ENCODE measurements around the gene FAM76A.
"Not testable (repeated sequence)": the region's sequence is repeated elsewhere in the genome, so short reads cannot be mapped to it uniquely, and the experiment has no call there.

FAM76A gene

DNA sequence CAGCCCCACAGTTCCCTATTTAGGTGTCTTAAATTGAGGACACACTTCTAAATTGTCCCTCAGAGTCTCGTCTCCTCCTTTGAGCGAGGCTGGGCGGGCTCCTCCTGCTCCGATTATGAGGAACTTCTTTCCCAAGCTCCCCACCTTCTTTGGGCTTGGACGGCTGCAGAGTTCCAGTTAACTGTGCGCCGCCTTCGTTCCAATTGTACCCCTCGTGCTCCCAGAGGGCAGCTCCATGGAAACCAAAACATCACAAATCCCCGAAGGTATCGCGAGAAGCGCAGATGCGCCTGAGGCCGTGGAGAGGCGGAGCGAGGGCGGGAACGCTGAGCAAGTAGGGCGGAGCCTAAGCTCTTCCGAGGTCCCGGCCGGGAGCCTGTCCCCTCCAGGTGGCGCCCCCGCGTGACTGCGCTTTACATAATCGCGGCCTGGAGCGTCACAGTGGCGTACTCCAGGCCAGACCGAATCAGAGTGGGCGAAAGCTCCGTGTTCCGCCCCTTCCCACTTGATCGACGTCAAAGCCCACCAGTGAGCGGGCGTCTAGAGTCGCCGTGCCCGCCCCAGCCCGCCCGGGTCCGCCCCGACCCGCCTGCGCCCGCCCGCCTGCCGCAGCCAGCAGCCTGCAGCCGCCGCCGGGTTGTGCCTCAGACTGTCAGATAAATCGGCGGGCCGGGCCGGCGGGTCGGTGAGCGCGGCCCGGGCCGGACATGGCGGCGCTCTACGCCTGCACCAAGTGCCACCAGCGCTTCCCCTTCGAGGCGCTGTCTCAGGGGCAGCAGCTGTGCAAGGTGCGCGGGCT is at the start of gene FAM76A:
Gene FAM76A (plus strand): TSS at position 588 of the 799 bp plus-strand sequence. CDS start 120 bp downstream, at position 708.
- peak; percentile 99 for DNase-seq (ENCODE audit: extremely low read depth in 1 of 2, low read depth in 1 of 2)

GRCh38 chr1:27676410-27676809 is 49.4 kb upstream of the FAM76A start:
- DNase-seq (ENCODE audit: extremely low read depth in 1 of 2, low read depth in 1 of 2): no peak

DNA sequence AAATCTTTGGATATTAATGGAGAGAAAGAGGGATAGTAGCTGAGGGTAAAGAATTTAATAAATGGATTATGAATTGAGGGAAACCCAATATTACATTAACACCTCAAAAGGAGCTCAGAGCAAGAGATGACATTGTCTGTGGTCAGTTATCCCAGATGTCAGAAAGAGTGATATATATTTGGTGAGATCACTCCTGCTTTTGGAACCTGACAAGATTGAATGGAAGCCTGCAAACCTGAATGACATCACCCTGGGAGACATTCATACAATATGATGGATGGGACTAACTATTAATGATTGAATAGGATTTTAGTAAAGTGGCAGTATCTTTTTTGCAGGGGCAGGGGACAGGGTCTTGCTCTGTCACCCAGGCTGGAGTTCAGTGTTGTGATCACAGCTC is 47.0 kb upstream of the FAM76A start:
- no peak for DNase-seq (ENCODE audit: extremely low read depth in 1 of 2, low read depth in 1 of 2)

GRCh38 chr1:27680225-27680791 is 45.5 kb upstream of the FAM76A start:
- not testable (repeated sequence) for DNase-seq (ENCODE audit: extremely low read depth in 1 of 2, low read depth in 1 of 2)

GRCh38 chr1:27681580-27681979 is 44.2 kb upstream of the FAM76A start:
- DNase-seq (ENCODE audit: extremely low read depth in 1 of 2, low read depth in 1 of 2): not testable (repeated sequence)

DNA sequence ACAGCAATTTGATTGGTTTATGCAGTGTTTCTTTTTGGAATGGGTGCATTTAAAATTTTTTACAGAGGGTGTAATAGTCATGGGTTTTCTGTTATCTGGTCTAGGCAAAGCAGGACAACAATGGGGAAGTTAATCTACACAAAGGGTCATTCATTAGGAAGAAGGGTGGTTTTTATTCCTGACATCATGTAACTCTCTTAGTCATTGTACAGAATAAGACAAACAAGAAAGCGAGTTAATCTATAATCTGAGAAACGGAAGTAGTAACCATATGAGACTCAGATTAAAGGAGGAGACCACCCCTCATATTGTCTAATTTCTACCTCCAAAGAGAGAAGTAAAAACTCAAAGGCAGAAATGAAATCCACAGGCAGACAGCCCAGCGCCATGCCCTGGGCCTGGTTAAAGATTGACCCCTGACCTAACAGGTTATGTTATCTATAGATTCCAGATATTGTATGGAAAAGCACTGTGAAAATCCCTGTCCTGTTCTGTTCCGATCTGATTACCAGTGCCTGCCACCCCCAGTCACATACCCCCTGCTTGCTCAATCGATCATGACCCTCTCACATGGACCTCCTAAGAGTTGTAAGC is 43.3 kb upstream of the FAM76A start:
- DNase-seq (ENCODE audit: extremely low read depth in 1 of 2, low read depth in 1 of 2): no peak

DNA sequence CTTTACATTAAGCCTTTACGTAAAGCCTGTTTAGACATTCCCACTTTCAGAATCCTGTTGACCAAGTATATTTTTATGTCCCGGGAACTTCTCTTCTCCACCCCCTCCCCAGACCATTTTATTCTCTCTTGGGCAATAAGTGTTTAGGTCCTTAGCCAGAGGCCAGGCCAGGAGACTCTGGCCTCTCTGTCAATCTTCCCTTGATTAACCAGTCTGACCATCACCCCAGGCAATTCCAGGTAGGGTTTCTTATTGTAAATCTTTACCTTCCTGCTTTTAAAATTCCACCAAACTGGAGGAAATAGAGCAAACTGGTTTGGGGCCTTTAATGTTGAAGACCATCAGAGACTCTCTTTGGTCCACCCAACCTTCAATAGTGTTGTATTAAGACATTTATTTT is 41.6 kb upstream of the FAM76A start:
- DNase-seq (ENCODE audit: extremely low read depth in 1 of 2, low read depth in 1 of 2): no peak

DNA sequence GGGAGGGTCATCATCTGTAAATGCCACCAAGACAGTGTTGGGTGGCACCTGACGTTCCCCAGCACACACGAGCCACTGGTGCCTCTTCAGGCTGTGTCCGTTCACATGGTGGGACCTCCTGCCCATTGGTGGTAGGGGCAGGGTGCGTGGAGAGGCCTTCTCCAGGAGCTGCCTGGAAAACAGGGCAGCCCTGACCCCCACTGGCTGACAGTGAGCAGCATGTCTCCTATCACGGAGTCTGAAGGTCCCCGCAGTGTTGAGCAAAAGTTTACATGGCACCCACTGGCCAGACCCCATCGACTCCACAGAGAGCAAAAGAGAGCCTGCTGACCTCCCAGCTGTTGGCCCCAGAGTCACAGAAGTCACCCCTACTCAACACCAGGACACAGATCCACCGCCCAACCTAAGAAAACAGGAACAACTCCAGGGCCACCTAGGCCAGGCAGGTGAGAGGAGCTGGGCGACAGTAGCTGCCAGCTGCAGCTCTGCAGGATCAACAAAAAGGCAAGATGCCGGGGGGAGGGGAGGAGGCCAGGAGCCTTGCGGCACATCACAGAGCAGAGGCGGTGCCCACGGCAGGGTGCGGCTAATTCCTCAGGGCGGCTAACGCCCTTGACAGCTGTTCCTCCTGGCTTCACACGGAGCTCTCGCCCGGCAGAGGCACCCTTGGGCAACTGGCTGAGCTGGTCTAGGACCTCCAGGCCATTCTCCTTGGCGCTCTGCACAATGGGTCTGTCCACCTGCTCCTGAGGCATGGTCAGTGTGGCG is 39.4 kb upstream of the FAM76A start:
- DNase-seq (ENCODE audit: extremely low read depth in 1 of 2, low read depth in 1 of 2): no peak

- no peak for DNase-seq (ENCODE audit: extremely low read depth in 1 of 2, low read depth in 1 of 2)
These were observed 37.9 kb upstream of the FAM76A start for GRCh38 chr1:27687906-27688305.

DNA sequence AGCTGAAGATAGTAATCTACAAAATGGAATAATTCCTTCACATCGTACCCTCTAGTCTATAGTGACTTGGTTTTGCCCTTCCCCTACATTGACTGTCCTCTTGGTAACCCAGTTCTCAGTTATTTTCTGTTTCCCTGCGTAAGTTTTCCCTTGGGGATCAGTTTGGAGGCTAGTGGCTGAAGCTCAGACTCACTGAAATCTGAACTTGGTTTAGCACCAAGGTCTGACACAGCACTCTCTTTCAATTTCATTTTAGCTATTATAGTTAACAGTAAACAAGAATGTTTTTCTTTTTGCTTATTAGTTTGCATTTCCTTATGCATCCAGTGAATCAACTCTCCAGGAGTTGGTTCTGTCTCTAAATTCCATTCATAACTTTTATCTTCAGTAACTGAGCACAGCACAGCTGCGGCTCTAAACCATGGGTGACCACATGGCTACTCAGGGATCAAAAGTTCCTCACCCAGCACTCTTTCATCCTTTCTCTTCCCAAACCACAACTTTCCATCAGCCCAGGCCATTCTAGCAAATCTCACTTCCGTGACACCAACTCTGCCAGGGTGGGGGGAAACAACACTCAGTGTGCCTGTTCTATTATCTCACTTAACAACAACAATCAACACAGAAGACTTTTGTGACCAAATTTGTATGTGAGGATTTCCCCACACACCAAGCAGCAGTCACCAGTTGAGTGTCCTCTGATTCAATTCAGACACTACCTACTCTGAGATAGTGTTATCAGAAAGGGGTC is 36.2 kb upstream of the FAM76A start:
- no peak for DNase-seq (ENCODE audit: extremely low read depth in 1 of 2, low read depth in 1 of 2)

GRCh38 chr1:27690183-27690582 is 35.6 kb upstream of the FAM76A start:
- no peak for DNase-seq (ENCODE audit: extremely low read depth in 1 of 2, low read depth in 1 of 2)

GRCh38 chr1:27696835-27697234 is 28.9 kb upstream of the FAM76A start:
- DNase-seq (ENCODE audit: extremely low read depth in 1 of 2, low read depth in 1 of 2): not testable (repeated sequence)

DNA sequence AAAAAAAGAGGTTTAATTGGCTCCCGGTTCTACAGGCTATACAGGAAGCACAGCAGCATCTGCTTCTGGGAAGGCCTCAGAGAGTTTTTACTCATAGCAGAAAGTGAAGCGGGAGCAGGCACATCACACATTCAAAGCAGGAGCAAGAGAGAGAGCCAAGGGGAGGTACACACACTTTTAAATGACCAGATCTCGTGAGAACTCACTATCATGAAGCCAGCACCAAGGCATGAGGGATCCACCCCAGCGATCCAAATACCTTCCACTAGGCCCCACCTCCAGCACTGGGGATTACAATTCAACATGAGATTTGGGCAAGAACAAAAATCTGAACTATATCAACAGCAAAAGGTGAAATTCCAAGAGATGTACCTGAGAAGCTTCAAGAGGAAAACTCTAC is 20.8 kb upstream of the FAM76A start:
- DNase-seq (ENCODE audit: extremely low read depth in 1 of 2, low read depth in 1 of 2): no peak

DNA sequence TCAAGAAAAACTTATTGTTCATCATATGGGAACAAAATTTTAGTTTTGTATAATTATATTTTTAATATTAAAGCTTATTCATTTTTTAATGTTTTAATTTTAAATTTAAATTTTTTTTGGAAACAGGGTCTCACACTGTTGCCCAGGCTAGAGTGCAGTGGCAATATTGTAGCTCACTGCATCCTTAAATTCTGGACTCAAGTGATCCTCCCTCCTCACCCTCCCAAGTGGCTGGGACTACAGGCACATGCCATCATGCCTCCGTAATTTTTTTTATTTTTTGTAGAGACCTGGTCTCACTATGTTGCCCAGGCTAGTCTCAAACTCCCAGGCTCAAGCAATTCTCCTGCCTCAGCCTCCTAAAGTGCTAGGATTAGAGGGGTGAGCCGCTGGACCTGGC is 20.2 kb upstream of the FAM76A start:
- DNase-seq (ENCODE audit: extremely low read depth in 1 of 2, low read depth in 1 of 2): no peak

DNA sequence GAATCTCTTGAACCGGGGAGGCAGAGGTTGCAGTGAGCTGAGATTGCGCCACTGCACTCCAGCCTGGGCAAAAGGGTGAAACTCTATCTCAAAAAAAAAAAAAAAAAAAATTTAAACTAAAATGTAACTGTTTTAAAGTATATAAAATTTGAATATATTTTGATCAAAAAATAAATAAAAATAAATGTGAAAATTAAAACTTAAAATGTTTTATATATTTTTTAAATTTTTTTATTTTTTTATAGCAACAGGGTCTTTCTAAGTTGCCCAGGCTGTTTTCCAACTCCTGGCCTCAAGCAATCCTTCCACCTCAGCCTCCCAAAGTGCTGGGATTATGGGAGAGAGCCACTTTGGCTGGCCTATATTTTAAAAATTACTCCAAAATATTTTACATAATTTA is 15.2 kb upstream of the FAM76A start:
- no peak for DNase-seq (ENCODE audit: extremely low read depth in 1 of 2, low read depth in 1 of 2)

GRCh38 chr1:27713139-27713725 is 12.5 kb upstream of the FAM76A start:
- no peak for DNase-seq (ENCODE audit: extremely low read depth in 1 of 2, low read depth in 1 of 2)

DNA sequence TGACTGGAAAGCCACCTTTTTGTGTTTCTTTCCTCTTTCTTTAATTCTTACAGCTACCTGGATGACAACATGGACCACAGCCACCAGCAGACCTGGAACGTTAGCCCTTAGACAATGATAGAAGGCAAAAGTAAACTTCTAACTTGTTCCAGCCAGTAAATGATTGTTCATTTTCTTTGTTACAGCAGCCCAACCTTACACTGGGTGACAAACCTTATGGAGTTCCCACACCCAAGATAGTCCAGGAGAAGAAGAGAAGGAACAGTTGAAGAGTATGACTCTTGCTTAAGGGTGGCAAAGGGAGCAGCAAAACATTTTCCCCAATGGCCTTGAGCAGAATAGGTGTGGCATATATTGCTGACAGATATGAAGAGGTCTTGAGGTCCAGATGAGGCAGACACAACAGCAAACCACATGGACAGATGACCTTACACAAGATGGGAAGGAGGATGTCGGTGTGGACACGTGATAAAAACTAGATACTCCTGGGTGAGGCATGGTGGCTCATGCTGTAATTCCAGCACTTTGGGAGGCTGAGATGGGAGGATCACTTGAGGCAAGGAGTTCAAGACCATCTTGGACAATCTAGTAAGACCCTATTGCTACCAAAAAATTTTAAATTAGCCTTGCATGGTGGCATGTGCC is 11.8 kb upstream of the FAM76A start:
- DNase-seq (ENCODE audit: extremely low read depth in 1 of 2, low read depth in 1 of 2): no peak

DNA sequence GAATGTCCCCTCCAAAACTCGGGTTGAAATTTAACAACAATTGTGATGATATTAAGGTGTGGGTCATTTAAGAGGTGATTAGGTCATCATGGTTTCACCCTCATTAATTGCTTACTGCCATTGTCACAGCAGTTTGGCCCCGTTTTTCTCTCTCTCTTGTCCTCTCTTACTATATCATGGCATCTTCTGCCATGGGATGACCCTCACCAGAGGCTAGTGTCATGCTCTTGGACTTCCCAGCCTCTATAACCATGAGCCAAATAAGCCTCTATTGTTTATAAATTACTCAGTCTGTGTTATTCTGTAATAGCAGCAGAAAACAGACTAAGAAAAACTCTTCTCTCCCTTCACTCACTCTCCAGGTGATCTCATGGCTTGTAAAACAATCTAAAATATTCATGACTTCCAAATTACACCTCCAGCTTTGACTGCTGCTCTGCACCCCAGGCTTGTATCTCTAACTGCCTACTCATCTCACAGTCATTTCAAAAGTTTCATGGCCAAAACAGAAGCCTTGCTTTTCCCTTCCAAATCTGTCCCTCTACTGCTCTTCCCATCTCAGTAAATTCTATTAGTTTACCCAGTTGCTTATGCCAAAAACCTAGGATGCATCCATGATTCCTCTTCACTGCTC is 9.4 kb upstream of the FAM76A start:
- no peak for DNase-seq (ENCODE audit: extremely low read depth in 1 of 2, low read depth in 1 of 2)
